ENCODE measurements around the gene FGB. TPM values are rescaled to one million over a fixed set of nuclear protein-coding genes. Genes with fewer than 3 reads are reported as not detected.

Gene FGB
- total RNA-seq = 1 to 10 TPM in 1 of 3 donors, not detected in 2; 3.9 TPM

DNA sequence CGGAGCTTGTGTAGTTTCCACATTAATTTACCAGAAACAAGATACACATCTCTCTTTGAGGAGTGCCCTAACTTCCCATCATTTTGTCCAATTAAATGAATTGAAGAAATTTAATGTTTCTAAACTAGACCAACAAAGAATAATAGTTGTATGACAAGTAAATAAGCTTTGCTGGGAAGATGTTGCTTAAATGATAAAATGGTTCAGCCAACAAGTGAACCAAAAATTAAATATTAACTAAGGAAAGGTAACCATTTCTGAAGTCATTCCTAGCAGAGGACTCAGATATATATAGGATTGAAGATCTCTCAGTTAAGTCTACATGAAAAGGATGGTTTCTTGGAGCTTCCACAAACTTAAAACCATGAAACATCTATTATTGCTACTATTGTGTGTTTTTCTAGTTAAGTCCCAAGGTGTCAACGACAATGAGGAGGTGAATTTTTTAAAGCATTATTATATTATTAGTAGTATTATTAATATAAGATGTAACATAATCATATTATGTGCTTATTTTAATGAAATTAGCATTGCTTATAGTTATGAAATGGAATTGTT is at the start of gene FGB:
TSS of gene FGB (plus strand) at position 315 of the 558 bp plus-strand sequence. CDS start at position 323, 8 bp downstream.
- TF ChIP-seq POLR2A (IDR thresholded peaks at IDR 0.05) = no peak
- TF ChIP-seq POLR2AphosphoS5 (IDR thresholded peaks at IDR 0.05) = no peak
- TF ChIP-seq, protein P1, sequence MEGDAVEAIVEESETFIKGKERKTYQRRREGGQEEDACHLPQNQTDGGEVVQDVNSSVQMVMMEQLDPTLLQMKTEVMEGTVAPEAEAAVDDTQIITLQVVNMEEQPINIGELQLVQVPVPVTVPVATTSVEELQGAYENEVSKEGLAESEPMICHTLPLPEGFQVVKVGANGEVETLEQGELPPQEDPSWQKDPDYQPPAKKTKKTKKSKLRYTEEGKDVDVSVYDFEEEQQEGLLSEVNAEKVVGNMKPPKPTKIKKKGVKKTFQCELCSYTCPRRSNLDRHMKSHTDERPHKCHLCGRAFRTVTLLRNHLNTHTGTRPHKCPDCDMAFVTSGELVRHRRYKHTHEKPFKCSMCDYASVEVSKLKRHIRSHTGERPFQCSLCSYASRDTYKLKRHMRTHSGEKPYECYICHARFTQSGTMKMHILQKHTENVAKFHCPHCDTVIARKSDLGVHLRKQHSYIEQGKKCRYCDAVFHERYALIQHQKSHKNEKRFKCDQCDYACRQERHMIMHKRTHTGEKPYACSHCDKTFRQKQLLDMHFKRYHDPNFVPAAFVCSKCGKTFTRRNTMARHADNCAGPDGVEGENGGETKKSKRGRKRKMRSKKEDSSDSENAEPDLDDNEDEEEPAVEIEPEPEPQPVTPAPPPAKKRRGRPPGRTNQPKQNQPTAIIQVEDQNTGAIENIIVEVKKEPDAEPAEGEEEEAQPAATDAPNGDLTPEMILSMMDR (IDR thresholded peaks at IDR 0.05) = no peak
- H3K9me3 ChIP-seq = no peaks in the 10 kb centered on the region
- DNase-seq (ENCODE audit: low spot score in 2 of 2) = no peak
- no peaks in the 10 kb centered on the region for H3K27me3 ChIP-seq
- H3K27ac ChIP-seq = no peak within 1 kb of the TSS
- H3K36me3 ChIP-seq = no peaks in the 10 kb centered on the region
- intact Hi-C loops (cut with DNase I; ENCODE audit: low total_unique reads) = no loop called here
- H3K4me3 ChIP-seq = no peak within 1 kb of the TSS
- no peaks in the 10 kb centered on the region for H3K4me1 ChIP-seq

DNA sequence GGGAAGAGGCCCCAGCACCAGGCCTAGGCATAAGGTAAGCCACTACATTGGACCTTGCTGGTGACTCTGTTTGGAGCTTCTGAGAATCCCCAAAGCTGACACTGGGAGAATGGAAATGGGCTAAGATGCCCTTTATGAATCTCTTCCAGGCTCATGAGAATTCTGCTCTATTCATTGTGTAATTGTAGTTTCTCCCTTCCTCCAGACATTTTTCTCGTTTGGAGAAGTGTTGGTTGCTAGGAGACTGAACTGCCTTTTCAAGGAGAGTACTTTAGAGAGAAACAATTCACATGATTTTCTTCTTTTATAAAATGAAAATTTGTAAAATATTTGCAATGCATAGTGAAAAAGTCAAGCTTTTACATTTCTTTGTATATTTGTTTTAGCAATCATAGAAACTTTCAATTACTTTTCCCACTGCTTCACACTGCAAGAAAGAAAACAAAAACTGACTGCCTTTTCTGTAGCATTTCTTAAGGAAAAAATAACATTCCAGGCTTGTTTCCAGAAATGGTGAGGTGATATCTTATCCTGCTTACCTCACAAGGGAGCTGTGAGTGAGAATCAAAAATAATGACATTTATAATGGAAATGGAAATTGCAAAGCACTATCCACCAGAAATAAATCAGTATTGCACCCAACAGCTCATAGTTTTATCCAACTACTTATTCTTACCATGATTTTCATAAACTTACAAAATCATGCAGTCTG is 46.3 kb upstream of the FGB start:
- no peaks in the 10 kb centered on the region for H3K9me3 ChIP-seq
- no peaks in the 10 kb centered on the region for H3K4me1 ChIP-seq
- no peak overlapping the region for H3K4me3 ChIP-seq
- H3K27me3 ChIP-seq = no peaks in the 10 kb centered on the region
- DNase-seq (ENCODE audit: low spot score in 2 of 2) = no peak
- intact Hi-C loops (cut with DNase I; ENCODE audit: low total_unique reads) = no loop called here
- no peaks in the 10 kb centered on the region for H3K36me3 ChIP-seq
- TF ChIP-seq POLR2AphosphoS5 (IDR thresholded peaks at IDR 0.05) (no peak), POLR2A (IDR thresholded peaks at IDR 0.05) (no peak)
- TF ChIP-seq, protein P1 (IDR thresholded peaks at IDR 0.05) = no peak
- H3K27ac ChIP-seq = no peak overlapping the region

DNA sequence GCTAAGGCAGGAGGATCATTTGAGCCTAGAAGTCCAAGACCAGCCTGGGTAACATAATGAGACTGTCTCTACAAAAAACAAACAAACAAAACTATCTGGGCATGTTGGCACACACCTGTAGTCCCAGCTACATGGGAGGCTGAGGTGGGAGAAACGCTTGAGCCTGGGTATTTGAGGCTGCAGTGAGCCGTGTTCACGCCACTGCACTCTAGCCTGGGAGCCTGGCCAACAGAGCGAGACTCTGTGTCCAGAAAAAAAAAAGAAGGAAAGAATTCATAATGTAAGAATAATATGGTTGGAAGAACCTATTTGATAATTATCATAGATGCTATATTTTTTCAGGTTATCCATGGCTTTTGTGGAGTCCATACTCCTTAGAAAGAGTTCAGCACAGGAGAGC is 45.2 kb upstream of the FGB start:
- TF ChIP-seq, protein P1 (IDR thresholded peaks at IDR 0.05) = no peak
- TF ChIP-seq POLR2AphosphoS5 (IDR thresholded peaks at IDR 0.05) (no peak), POLR2A (IDR thresholded peaks at IDR 0.05) (no peak)
- H3K27ac ChIP-seq = no peak overlapping the region
- intact Hi-C loops (cut with DNase I; ENCODE audit: low total_unique reads) = no loop called here
- no peaks in the 10 kb centered on the region for H3K9me3 ChIP-seq
- no peaks in the 10 kb centered on the region for H3K27me3 ChIP-seq
- no peaks in the 10 kb centered on the region for H3K4me1 ChIP-seq
- no peaks in the 10 kb centered on the region for H3K36me3 ChIP-seq
- DNase-seq (ENCODE audit: low spot score in 2 of 2) = no peak
- no peak overlapping the region for H3K4me3 ChIP-seq

DNA sequence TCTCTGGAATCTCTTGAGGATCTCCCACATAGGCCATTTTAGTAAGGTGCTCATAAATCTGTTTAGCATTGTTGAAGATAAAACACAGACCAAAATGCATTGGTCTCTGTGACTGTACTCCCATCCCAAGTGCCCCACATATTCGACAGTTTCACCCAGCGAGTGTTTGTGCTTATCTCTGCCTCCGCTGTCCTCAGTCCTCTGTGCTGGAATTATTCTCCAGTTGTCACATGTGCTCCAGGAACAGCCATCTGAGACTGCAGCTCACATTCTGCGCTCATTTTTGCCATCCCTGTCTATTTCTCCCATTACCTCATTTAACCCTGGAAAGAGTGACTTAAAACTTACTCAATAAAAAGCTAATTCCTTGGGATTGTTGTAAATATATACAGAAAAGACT is 43.6 kb upstream of the FGB start:
- no peak overlapping the region for H3K27ac ChIP-seq

DNA sequence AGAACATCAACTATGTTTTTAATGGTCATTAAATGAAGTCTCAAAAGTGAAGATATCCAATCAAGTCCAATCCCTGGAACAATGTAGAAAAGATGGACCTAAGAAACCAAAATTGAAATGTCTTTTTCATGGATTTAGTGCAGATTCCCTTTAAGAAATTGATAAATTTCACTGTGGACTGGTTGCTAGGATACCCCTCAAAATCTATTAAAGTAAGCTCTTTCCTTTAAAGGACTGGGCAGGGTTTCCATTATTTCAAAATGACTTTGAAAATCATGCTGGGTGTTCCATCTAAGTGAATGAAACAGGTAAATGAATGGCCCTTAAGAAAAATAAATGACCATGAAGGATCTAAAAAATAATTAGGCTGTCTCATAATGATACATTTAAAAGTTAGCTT is 41.2 kb upstream of the FGB start:
- Histone ChIP-seq H3K27ac (no peak overlapping the region), H3K4me1 (no peaks in the 10 kb centered on the region), H3K4me3 (no peak overlapping the region), H3K27me3 (no peaks in the 10 kb centered on the region), H3K36me3 (no peaks in the 10 kb centered on the region), H3K9me3 (no peaks in the 10 kb centered on the region)
- no peak for DNase-seq (ENCODE audit: low spot score in 2 of 2)
- TF ChIP-seq, protein P1 (IDR thresholded peaks at IDR 0.05) = no peak
- TF ChIP-seq POLR2AphosphoS5 (IDR thresholded peaks at IDR 0.05) (no peak), POLR2A (IDR thresholded peaks at IDR 0.05) (no peak)
- intact Hi-C loops (cut with DNase I; ENCODE audit: low total_unique reads) = no loop called here

More for the DNA sequence above, 43.6 kb upstream of the FGB start:
- intact Hi-C loops (cut with DNase I; ENCODE audit: low total_unique reads) = no loop called here
- Histone ChIP-seq H3K4me3 (no peak overlapping the region), H3K27me3 (no peaks in the 10 kb centered on the region), H3K9me3 (no peaks in the 10 kb centered on the region), H3K4me1 (no peaks in the 10 kb centered on the region), H3K36me3 (no peaks in the 10 kb centered on the region)
- no peak for DNase-seq (ENCODE audit: low spot score in 2 of 2)
- TF ChIP-seq, protein P1 (IDR thresholded peaks at IDR 0.05) = no peak
- TF ChIP-seq POLR2AphosphoS5 (IDR thresholded peaks at IDR 0.05) (no peak), POLR2A (IDR thresholded peaks at IDR 0.05) (no peak)

All from breast epithelium (tissue), 4 donors.